Measurements from ENCODE around the gene MAFG.

DNA sequence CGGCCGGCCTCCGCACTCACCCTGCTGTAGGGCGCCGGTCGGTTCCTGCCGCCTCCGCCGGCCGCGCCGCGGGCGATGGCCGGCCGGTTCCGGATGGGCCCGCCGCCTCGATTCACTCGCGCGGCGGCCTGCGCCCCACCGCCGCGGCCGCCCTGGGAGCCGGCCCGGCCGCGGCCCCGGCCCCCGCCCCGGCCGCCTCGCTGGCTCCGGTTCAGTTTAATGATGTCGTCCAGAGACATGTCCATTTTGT, 36.3 kb downstream of the MAFG start:
- TF ChIP-seq EZH2 (IDR thresholded peaks at IDR 0.05; ENCODE audit: borderline replicate concordance, low read depth, low read length, severe bottlenecking) (no peak), MAX (IDR thresholded peaks at IDR 0.05; ENCODE audit: insufficient read depth, insufficient read length) (no peak), POLR2A (IDR thresholded peaks at IDR 0.05; ENCODE audit: low read depth, low read length) (no peak)
- TF ChIP-seq, protein P1, sequence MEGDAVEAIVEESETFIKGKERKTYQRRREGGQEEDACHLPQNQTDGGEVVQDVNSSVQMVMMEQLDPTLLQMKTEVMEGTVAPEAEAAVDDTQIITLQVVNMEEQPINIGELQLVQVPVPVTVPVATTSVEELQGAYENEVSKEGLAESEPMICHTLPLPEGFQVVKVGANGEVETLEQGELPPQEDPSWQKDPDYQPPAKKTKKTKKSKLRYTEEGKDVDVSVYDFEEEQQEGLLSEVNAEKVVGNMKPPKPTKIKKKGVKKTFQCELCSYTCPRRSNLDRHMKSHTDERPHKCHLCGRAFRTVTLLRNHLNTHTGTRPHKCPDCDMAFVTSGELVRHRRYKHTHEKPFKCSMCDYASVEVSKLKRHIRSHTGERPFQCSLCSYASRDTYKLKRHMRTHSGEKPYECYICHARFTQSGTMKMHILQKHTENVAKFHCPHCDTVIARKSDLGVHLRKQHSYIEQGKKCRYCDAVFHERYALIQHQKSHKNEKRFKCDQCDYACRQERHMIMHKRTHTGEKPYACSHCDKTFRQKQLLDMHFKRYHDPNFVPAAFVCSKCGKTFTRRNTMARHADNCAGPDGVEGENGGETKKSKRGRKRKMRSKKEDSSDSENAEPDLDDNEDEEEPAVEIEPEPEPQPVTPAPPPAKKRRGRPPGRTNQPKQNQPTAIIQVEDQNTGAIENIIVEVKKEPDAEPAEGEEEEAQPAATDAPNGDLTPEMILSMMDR (IDR thresholded peaks at IDR 0.05; ENCODE audit: extremely low read depth in 1 of 2, insufficient read depth in 1 of 2, low read depth in 1 of 2, low read length in 2 of 2), result no peak

Measured in endothelial cell of umbilical vein (primary cell).